ENCODE results near the gene POC1B. TPM values are rescaled to one million over a fixed set of nuclear protein-coding genes. Genes with fewer than 3 reads are reported as not detected.

Gene POC1B
- total RNA-seq, 1 donor from 2014 or later: 22.7 TPM

DNA sequence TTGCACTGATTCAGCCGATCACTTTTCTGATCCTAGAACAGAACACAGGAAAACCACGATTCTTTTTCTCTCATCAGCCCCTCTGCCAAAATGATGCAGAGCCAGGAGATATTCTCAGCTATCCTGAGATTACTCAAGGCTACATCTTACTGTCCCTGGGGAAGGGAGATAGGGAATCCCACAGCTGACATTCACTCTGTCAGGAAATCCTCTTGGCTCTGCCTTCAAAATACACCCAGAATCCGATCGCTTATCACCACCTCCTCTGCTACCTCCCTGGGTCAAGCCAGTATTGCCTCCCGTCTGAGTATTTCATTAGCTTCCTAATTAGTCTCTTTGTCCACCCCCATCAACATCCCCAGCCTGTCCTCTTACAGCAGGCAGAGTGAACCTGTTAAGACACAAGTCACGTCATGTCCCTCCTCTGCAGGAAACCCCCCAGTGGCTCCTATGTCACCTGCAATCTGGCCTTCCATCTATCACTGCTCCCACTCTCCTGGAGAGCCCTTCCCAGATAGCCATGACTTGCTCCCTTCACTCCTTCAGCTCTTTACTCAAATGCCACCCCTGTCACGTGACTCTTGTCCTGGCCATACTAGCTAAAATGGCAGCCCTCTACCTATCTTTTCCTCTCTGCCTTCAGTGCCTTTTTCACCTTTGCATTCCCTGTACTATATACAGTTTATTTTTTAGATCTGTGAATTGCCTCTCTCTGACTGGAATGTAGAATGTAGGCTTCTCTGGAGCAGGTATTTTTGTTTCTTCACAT, 71.6 kb downstream of the POC1B start:
- Mint-ChIP-seq H3K9me3 (ENCODE audit: unreplicated experiment) (no peaks in the 10 kb centered on the region), H3K36me3 (ENCODE audit: low read depth, unreplicated experiment) (no peaks in the 10 kb centered on the region), H3K4me3 (ENCODE audit: unreplicated experiment) (peak overlapping the region; percentile 49), H3K27me3 (ENCODE audit: unreplicated experiment) (peaks cover 5% of the 10 kb centered on the region), H3K27ac (ENCODE audit: unreplicated experiment) (peak overlapping the region; percentile 99), H3K4me1 (ENCODE audit: unreplicated experiment) (peaks cover 51% of the 10 kb centered on the region)
- DNase-seq (ENCODE audit: low spot score): peak; percentile 11
- TF ChIP-seq, protein P1, sequence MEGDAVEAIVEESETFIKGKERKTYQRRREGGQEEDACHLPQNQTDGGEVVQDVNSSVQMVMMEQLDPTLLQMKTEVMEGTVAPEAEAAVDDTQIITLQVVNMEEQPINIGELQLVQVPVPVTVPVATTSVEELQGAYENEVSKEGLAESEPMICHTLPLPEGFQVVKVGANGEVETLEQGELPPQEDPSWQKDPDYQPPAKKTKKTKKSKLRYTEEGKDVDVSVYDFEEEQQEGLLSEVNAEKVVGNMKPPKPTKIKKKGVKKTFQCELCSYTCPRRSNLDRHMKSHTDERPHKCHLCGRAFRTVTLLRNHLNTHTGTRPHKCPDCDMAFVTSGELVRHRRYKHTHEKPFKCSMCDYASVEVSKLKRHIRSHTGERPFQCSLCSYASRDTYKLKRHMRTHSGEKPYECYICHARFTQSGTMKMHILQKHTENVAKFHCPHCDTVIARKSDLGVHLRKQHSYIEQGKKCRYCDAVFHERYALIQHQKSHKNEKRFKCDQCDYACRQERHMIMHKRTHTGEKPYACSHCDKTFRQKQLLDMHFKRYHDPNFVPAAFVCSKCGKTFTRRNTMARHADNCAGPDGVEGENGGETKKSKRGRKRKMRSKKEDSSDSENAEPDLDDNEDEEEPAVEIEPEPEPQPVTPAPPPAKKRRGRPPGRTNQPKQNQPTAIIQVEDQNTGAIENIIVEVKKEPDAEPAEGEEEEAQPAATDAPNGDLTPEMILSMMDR (IDR thresholded peaks at IDR 0.05; ENCODE audit: unreplicated experiment): no peak

DNA sequence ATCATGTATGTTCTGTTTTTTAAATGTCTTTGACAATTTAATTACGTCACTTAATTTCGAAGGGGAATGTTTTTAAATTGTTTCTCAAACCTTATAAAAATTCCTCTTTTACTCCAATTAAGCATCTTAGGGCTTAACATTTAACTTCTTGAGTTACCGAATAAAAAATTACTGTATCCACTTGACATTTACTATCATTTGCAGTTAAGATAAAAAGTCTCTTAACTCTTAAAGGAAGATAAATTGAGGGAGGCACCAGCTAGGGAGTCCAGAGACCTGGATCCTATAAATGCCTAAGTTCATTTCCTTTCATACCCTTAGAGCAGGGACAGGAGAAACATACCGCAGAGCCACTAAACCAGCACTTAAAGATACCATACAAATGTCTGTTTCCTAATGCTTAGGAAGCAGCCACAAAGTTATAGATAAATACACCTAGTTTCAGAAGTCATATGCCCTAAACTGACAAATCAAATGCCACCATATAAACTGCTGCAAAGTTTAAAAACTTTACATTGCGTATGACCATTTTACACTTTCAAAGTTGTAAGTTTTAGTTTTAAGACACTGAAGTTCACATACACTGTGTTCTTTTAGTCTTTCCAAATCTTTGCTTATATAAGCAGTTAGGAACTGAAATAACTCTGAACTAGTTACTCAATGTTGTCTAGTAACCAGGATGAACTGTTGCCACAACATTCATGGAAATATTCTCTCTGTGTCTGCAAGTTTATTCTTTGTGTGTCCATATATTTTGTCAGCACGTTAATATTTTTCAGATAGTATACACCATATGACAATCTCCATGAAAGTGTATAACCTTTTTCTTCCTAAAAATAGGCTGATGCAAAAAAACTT, 72.5 kb downstream of the POC1B start:
- no peaks in the 10 kb centered on the region for H3K9me3 Mint-ChIP-seq (ENCODE audit: unreplicated experiment)
- H3K4me3 Mint-ChIP-seq (ENCODE audit: unreplicated experiment): peak overlapping the region; percentile 10
- DNase-seq (ENCODE audit: low spot score): no peak
- H3K27me3 Mint-ChIP-seq (ENCODE audit: unreplicated experiment): peaks cover 5% of the 10 kb centered on the region
- H3K4me1 Mint-ChIP-seq (ENCODE audit: unreplicated experiment): peaks cover 58% of the 10 kb centered on the region
- peak overlapping the region; percentile 99 for H3K27ac Mint-ChIP-seq (ENCODE audit: unreplicated experiment)
- H3K36me3 Mint-ChIP-seq (ENCODE audit: low read depth, unreplicated experiment): no peaks in the 10 kb centered on the region
- TF ChIP-seq, protein P1 (IDR thresholded peaks at IDR 0.05; ENCODE audit: unreplicated experiment): no peak

DNA sequence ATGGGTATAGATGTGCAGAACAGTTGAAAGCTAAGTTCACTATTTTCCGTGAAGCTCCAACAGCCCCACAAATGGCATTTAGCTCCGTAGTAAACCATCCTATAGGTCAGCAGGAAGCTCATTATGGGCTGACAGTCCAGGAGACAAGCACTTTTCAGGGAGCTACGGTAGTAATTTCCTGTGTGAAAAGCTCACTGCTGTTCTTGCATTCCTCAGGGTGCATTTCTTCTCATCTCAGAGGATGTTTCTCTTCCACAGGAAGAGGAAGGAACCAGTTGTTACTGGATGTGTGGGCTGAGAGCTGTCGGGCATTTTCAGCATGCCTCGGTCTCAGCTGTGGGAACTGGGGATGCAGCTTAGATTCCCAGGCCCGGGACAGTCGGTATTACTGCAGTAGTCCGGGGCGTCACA, 74.0 kb downstream of the POC1B start:
- Mint-ChIP-seq H3K36me3 (ENCODE audit: low read depth, unreplicated experiment) (no peaks in the 10 kb centered on the region), H3K9me3 (ENCODE audit: unreplicated experiment) (no peaks in the 10 kb centered on the region), H3K27ac (ENCODE audit: unreplicated experiment) (peak overlapping the region; percentile 99), H3K4me1 (ENCODE audit: unreplicated experiment) (peaks cover 61% of the 10 kb centered on the region), H3K4me3 (ENCODE audit: unreplicated experiment) (peak overlapping the region; percentile 35), H3K27me3 (ENCODE audit: unreplicated experiment) (peaks cover 5% of the 10 kb centered on the region)
- TF ChIP-seq, protein P1 (IDR thresholded peaks at IDR 0.05; ENCODE audit: unreplicated experiment): no peak
- DNase-seq (ENCODE audit: low spot score): peak; percentile 57

DNA sequence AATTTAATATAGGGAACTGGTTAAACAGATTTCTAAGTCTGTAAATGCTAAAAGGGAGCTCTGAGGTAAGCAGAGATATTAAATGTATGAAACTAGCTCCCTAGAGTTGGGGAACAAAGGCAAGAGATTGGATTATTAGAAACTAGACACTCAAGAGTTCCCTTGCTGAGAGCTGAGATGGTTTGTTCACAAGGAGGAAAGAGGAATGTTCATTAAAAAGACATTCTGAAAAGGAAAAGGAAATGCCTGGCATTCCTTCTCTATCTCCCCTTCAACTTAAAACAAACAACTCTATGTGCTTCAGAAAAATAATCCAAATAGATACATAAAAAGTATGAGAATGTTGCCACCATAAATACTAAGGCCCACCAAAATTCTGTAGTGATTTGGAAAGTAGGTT, 74.9 kb downstream of the POC1B start:
- H3K4me1 Mint-ChIP-seq (ENCODE audit: unreplicated experiment): peaks cover 61% of the 10 kb centered on the region

More for the DNA sequence above, 74.9 kb downstream of the POC1B start:
- no peak overlapping the region for H3K4me3 Mint-ChIP-seq (ENCODE audit: unreplicated experiment)
- H3K9me3 Mint-ChIP-seq (ENCODE audit: unreplicated experiment): no peaks in the 10 kb centered on the region
- peak overlapping the region; percentile 99 for H3K27ac Mint-ChIP-seq (ENCODE audit: unreplicated experiment)
- H3K27me3 Mint-ChIP-seq (ENCODE audit: unreplicated experiment): peaks cover 4% of the 10 kb centered on the region
- TF ChIP-seq, protein P1 (IDR thresholded peaks at IDR 0.05; ENCODE audit: unreplicated experiment): no peak
- no peak for DNase-seq (ENCODE audit: low spot score)
- no peaks in the 10 kb centered on the region for H3K36me3 Mint-ChIP-seq (ENCODE audit: low read depth, unreplicated experiment)

Measured in endothelial cell (in vitro differentiated cells).